ENCODE measurements around the gene PROM1. TPM values are rescaled to one million over a fixed set of nuclear protein-coding genes. Genes with fewer than 3 reads are reported as not detected.

PROM1 gene
- total and polyA plus RNA-seq, 2 experiments from 2014 or later = 14.3 to 30.8 TPM

DNA sequence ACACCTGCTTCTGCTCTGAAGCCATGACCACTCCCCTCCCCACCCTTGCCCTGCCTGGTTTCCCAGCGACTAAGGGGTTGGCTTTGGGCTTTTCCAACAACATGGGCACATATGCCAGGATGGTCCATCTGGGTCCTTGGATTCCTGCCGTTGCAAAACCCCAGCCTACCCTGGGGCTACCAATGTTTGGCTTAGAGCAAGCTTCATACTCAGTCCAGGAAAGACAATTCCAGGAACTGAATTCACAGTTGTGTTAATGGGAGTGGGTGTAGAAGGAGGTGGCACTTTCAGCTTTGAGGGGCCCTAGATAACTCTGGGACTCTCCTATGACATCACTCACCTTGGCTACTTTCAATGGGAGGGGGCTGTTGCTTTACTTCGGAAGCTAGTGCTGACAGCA, 154.3 kb downstream of the PROM1 start:
- TF ChIP-seq EZH2 (IDR thresholded peaks at IDR 0.05; ENCODE audit: borderline replicate concordance) (no peak), EZH2phosphoT487 (IDR thresholded peaks at IDR 0.05; ENCODE audit: low read depth, severe bottlenecking, unreplicated experiment) (no peak)
- TF ChIP-seq, protein P1, sequence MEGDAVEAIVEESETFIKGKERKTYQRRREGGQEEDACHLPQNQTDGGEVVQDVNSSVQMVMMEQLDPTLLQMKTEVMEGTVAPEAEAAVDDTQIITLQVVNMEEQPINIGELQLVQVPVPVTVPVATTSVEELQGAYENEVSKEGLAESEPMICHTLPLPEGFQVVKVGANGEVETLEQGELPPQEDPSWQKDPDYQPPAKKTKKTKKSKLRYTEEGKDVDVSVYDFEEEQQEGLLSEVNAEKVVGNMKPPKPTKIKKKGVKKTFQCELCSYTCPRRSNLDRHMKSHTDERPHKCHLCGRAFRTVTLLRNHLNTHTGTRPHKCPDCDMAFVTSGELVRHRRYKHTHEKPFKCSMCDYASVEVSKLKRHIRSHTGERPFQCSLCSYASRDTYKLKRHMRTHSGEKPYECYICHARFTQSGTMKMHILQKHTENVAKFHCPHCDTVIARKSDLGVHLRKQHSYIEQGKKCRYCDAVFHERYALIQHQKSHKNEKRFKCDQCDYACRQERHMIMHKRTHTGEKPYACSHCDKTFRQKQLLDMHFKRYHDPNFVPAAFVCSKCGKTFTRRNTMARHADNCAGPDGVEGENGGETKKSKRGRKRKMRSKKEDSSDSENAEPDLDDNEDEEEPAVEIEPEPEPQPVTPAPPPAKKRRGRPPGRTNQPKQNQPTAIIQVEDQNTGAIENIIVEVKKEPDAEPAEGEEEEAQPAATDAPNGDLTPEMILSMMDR (IDR thresholded peaks at IDR 0.05; ENCODE audit: poor library complexity) = no peak
- DNase-seq (ENCODE audit: low spot score) = no peak

DNA sequence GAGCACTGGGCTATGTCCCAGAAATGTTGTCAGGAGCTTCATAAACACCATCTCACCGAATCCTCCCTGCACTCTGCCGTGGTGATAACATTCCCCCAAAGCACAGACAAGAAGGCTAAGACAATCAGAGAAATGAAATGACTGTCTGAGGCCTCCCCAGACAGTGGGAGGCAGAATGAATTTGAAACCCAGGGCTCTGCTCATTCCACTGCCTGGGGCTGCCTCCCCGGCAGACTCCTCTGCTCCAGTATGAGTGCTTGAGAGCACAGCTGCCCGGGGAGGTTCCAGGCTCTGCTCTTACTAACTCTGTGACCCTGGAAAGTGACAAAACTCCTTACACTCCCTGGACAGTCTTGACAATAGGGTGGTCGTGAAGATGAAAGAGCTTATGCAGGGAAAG, 154.9 kb downstream of the PROM1 start:
- H4K20me1 ChIP-seq (ENCODE audit: insufficient read depth, poor library complexity, severe bottlenecking) = no peaks in the 10 kb centered on the region
- TF ChIP-seq, protein P1 (IDR thresholded peaks at IDR 0.05; ENCODE audit: poor library complexity) = no peak
- TF ChIP-seq EZH2phosphoT487 (IDR thresholded peaks at IDR 0.05; ENCODE audit: low read depth, severe bottlenecking, unreplicated experiment) = no peak
- no peak for TF ChIP-seq EZH2 (IDR thresholded peaks at IDR 0.05; ENCODE audit: borderline replicate concordance)
- no peak for DNase-seq (ENCODE audit: low spot score)
- no peaks in the 10 kb centered on the region for H3K36me3 ChIP-seq (replicated peaks; ENCODE audit: insufficient read depth, low read depth)
- H2AFZ ChIP-seq = no peak overlapping the region
- no peaks in the 10 kb centered on the region for H3K4me1 ChIP-seq (ENCODE audit: insufficient read depth)
- H3K4me2 ChIP-seq = no peak overlapping the region
- H3K27me3 ChIP-seq = peaks cover 5% of the 10 kb centered on the region
- WGBS (ENCODE audit: low lambda C conversion rate, missing lambda C conversion rate) = 51% methylated on average over 5 of the region's 5 CpGs
- H3K9me3 ChIP-seq (ENCODE audit: low read depth) = no peaks in the 10 kb centered on the region
- H3K27ac ChIP-seq = no peak overlapping the region
- no peak overlapping the region for H3K4me3 ChIP-seq
- no peaks in the 10 kb centered on the region for H3K9me2 ChIP-seq (replicated peaks; ENCODE audit: insufficient read depth)
- H3K79me2 ChIP-seq = no peaks in the 10 kb centered on the region

More for the DNA sequence above, 154.3 kb downstream of the PROM1 start:
- Histone ChIP-seq H3K79me2 (no peaks in the 10 kb centered on the region), H3K4me3 (no peak overlapping the region), H3K9me2 (replicated peaks; ENCODE audit: insufficient read depth) (no peaks in the 10 kb centered on the region), H3K4me2 (no peak overlapping the region), H3K36me3 (replicated peaks; ENCODE audit: insufficient read depth, low read depth) (no peaks in the 10 kb centered on the region), H2AFZ (no peak overlapping the region), H3K9me3 (ENCODE audit: low read depth) (no peaks in the 10 kb centered on the region), H3K27me3 (peaks cover 5% of the 10 kb centered on the region), H3K27ac (no peak overlapping the region), H4K20me1 (ENCODE audit: insufficient read depth, poor library complexity, severe bottlenecking) (no peaks in the 10 kb centered on the region), H3K4me1 (ENCODE audit: insufficient read depth) (no peaks in the 10 kb centered on the region)
- WGBS (ENCODE audit: low lambda C conversion rate, missing lambda C conversion rate) = 71% methylated on average over 3 of the region's 3 CpGs

DNA sequence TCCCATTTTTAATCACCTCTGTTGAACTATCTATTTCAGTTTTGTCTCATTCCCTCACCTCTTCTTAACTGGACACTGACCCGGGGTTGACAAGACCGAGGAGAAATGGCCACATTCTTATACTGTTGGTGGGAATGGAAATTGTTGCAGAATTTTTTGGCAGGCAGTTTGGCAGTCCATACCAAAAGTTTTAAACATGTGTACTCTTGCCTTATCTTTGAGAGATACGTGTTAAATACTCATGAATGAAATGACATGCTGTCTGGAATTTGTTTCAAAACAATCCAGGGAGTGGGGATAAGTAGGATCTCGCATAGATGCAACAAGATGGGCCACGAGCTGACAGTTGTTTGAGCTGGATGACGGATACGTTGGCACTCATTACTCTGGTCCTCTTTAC, 157.3 kb downstream of the PROM1 start:
- no peak overlapping the region for H3K27ac ChIP-seq
- H3K27me3 ChIP-seq = peaks cover 8% of the 10 kb centered on the region
- H3K36me3 ChIP-seq (replicated peaks; ENCODE audit: insufficient read depth, low read depth) = no peaks in the 10 kb centered on the region
- TF ChIP-seq EZH2phosphoT487 (IDR thresholded peaks at IDR 0.05; ENCODE audit: low read depth, severe bottlenecking, unreplicated experiment) = no peak
- TF ChIP-seq, protein P1 (IDR thresholded peaks at IDR 0.05; ENCODE audit: poor library complexity) = no peak
- no peak for TF ChIP-seq EZH2 (IDR thresholded peaks at IDR 0.05; ENCODE audit: borderline replicate concordance)
- no peak overlapping the region for H2AFZ ChIP-seq
- no peaks in the 10 kb centered on the region for H3K79me2 ChIP-seq
- WGBS (ENCODE audit: low lambda C conversion rate, missing lambda C conversion rate) = 92% methylated on average over 7 of the region's 7 CpGs
- H3K9me3 ChIP-seq (ENCODE audit: low read depth) = no peaks in the 10 kb centered on the region
- no peak overlapping the region for H3K4me2 ChIP-seq
- DNase-seq (ENCODE audit: low spot score) = no peak
- H3K4me1 ChIP-seq (ENCODE audit: insufficient read depth) = no peaks in the 10 kb centered on the region
- H3K4me3 ChIP-seq = no peak overlapping the region
- no peaks in the 10 kb centered on the region for H4K20me1 ChIP-seq (ENCODE audit: insufficient read depth, poor library complexity, severe bottlenecking)
- H3K9me2 ChIP-seq (replicated peaks; ENCODE audit: insufficient read depth) = no peaks in the 10 kb centered on the region

DNA sequence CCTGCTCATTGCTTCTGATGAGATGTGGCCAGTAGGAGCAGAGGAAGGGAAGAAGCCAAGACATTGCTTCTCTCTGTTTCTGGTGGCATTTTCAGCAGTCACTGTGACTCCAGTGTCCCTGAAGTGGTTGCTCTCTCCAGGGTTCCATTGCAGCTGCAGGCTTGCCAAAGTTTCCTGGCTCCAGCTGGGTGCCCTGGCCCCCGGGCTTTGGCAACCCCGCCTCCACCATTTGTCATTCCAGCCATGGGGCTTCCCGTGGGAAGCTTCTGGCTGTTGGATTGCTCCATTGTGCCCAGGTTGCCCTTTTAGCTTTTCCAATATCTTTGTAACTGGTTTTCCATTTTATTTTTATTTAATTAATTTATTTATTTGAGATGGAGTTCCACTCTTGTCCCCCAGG, 158.0 kb downstream of the PROM1 start:
- Histone ChIP-seq H4K20me1 (ENCODE audit: insufficient read depth, poor library complexity, severe bottlenecking) (no peaks in the 10 kb centered on the region), H3K79me2 (no peaks in the 10 kb centered on the region), H3K27ac (no peak overlapping the region), H3K9me2 (replicated peaks; ENCODE audit: insufficient read depth) (no peaks in the 10 kb centered on the region), H2AFZ (no peak overlapping the region), H3K36me3 (replicated peaks; ENCODE audit: insufficient read depth, low read depth) (no peaks in the 10 kb centered on the region), H3K4me2 (no peak overlapping the region), H3K9me3 (ENCODE audit: low read depth) (no peaks in the 10 kb centered on the region), H3K4me3 (no peak overlapping the region), H3K4me1 (ENCODE audit: insufficient read depth) (no peaks in the 10 kb centered on the region), H3K27me3 (peaks cover 6% of the 10 kb centered on the region)
- TF ChIP-seq, protein P1 (IDR thresholded peaks at IDR 0.05; ENCODE audit: poor library complexity) = no peak
- TF ChIP-seq EZH2phosphoT487 (IDR thresholded peaks at IDR 0.05; ENCODE audit: low read depth, severe bottlenecking, unreplicated experiment) (no peak), EZH2 (IDR thresholded peaks at IDR 0.05; ENCODE audit: borderline replicate concordance) (no peak)
- 88% methylated on average over 3 of the region's 3 CpGs for WGBS (ENCODE audit: low lambda C conversion rate, missing lambda C conversion rate)
- no peak for DNase-seq (ENCODE audit: low spot score)
